KG1 (cell line): ENCODE results near the gene TMEM135.
A peak's percentile ranks its signal among the peaks of the same experiment; 100 is the strongest.
"Not testable (repeated sequence)": the region's sequence is repeated elsewhere in the genome, so short reads cannot be mapped to it uniquely, and the experiment has no call there.

Experiments
- DNase-seq: peaks from one replicate; lab custom pipeline; 2025; lab: John Stamatoyannopoulos, UW

TMEM135 gene

GRCh38 chr11:87076874-87077429 is 39.2 kb downstream of the TMEM135 start:
- no peak for DNase-seq

- no peak for DNase-seq
These were observed 43.6 kb downstream of the TMEM135 start for GRCh38 chr11:87081358-87081757.

DNA sequence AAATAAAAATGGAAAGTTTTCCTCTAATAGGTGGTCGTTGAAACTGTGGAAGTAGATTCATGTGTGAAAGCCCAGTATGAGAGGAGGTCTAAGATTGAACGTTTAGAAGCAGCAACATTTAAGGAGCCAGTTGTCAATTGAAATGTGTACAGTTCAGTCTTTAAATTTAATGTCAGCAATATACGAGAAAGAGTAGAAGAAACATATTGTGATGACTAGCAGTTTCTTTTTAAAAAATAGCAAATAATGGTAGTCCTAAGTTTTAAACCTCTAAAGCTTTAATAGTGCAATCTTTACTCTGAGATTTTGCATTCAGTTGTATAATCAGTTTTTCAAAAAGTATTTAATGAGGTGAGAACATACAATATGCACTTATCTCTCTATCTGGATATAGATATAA is 44.9 kb downstream of the TMEM135 start:
- DNase-seq = no peak

DNA sequence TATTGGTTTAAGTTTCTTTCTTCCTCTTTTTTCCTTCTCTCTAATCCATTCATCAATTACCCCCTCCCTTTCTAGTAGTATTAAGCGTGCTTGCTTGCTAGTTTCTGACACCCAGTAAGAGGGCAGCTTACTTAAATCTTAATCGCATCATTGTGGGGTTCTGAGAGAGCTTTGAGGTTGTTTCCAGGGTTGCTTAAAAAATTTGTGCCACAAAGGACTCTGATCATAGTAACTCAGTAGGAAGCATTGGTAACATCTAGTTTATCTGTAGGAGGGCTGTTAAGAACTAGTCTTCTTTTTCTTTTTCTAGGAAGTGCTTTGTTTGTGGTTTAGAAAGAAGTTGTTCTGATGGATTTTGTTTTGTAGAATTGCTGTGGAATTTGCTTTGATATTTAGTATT is 45.3 kb downstream of the TMEM135 start:
- DNase-seq = no peak

- no peak for DNase-seq
These were observed 54.4 kb downstream of the TMEM135 start for GRCh38 chr11:87092159-87092558.

DNA sequence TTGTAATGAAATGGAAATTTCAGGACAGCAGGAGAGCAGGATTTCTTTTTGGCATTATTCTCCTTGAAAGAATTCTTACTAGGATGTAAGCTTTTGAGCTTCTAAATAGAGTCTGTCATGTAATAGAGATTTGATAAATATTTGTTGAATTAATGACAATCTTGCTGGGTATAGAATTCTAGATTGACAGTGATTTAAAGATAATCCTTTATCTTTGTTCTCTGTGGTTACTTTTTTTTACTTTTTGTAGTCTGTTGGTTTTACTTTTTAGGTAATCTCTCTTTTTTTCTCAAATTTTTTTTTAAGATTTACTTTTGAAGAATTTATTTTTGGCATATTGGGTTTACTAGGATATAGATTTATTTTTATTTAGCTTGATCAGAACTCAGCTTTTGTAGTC is 54.8 kb downstream of the TMEM135 start:
- no peak for DNase-seq

DNA sequence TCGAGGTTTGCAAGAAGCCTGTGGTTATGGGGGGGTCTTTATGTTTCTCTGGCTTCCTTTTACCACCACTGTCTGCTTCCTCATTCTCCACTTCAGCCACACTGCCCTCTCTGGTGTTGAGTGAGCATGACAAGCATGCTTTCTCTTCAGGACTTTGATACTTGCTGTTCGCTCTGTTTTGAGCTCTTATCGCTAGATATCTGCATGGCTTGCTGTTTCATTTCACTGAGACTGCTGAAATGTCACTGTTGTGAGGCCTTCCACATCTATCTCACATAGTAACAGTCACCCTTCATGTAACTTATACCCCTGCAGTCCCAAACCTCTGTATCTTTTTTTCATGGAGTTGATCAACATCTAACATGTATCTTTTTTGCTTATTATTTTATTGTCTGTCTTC is 59.8 kb downstream of the TMEM135 start:
- peak; percentile 65 for DNase-seq

DNA sequence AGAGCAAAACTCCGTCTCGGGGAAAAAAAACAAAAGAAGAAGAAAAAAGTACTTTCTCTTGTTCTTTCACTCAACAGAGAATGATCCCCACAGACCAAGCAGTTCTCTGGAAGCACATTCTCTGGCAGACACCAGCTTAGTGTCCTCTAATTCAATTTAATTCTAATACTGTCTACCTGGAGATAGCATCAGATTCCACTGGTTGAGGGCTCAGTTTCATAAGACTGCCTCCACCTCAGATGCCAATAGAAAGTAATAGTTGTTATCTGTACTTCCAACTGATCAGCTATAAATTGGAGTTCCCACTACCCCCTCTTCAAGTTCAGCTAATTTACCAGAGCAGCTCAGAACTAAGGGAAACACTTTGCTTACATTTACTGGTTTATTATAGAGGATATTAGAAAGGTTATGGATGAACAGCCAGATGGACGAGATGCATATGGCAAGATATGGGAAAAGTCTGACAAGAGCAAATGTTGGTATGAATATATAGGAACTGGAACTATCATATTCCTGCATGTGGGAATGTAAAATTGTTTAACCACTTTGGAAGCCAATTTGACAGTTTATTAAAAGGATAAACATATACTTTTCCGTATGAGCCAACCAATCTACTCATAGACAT is 64.3 kb downstream of the TMEM135 start:
- DNase-seq = no peak

- DNase-seq = not testable (repeated sequence)
These were observed 68.1 kb downstream of the TMEM135 start for GRCh38 chr11:87105826-87106225.

GRCh38 chr11:87107379-87107778 is 69.6 kb downstream of the TMEM135 start:
- not testable (repeated sequence) for DNase-seq

DNA sequence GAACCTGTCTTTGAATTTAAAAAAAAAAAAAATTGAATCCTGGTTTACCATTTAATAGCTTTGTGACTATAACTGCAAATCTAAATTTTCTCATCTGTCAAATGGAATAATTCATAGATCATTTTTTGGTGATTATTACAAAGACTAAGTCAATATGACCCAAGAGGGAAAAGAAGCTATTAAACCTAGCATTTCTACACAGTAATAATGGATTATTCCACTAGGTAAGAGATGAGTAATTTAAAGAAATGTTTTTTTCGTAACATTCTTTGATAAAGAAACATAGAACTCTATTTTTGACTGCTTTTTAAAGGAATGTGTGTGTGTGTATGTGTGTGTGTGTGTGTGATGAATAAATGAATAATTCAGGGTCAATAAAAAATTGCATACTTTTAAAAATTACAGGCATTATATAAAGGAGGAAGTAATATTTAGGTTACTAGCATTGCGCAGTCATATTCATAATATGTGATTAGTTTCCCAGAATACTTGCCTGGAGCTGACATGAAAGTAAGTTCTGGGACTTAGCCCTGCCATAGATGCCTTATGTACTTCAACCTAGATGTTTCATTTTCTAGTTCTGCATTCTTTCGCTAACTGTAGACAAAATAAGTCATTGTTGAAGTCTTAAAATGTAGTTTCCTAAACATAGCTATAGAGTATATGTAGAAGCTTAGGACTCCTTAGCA is 72.9 kb downstream of the TMEM135 start:
- DNase-seq = no peak

DNA sequence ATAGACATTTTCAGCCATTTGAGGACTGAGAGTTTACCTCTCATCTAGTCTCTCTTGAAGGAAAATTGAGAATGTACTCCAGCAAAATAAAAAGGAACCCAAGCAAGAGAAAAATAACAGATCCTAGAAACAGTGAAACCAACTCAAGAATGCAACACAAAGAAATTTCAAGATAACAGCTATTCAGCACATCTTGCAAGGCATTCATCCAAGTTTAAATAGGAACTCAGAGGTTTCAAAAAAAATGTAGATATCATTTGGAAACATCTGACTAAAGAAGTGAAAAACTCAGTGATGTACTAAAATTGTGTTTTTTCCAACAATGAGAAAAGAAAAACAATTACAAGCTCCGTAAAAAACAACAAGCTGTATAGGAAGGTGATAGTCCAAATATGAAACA is 76.4 kb downstream of the TMEM135 start:
- no peak for DNase-seq

DNA sequence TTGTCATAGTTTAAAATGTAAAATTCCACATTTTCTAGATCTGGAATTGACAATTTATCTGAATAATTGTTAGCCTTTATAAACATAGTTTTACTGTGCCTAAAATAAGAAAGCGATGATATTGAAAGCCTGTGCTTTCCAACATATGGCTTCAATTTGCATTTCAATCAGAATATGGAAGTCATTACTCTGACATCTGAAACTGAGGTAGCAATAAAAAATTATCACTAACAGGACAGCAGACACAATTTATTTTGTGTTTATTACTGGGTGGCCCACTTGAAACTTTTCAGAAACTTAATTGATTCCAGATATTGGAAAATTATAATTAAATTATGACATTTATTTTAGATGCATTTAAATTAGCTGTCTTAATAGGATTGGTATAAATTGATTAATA is 78.5 kb downstream of the TMEM135 start:
- DNase-seq = no peak

- DNase-seq = no peak
These were observed 83.2 kb downstream of the TMEM135 start for GRCh38 chr11:87120937-87121336.

DNA sequence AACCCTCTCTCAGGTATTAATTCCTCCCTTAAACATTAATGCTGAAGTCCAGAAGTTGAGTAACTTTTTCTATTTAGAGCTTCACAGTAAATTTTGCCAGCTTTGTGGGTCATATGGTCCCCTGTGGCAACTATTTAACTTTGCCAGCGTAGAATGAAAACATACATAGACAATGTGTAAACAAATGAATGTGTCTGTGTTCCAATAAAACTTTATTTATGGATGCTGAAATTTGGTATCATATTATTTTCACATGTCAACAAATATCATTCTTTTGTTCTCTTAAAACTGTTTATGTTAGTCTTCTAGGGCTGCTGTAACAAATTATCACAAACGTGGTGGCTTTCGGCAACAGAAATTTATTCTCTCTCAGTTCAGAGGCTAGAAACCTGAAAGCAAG is 85.1 kb downstream of the TMEM135 start:
- DNase-seq = no peak

GRCh38 chr11:87125257-87125656 is 87.5 kb downstream of the TMEM135 start:
- DNase-seq = no peak

DNA sequence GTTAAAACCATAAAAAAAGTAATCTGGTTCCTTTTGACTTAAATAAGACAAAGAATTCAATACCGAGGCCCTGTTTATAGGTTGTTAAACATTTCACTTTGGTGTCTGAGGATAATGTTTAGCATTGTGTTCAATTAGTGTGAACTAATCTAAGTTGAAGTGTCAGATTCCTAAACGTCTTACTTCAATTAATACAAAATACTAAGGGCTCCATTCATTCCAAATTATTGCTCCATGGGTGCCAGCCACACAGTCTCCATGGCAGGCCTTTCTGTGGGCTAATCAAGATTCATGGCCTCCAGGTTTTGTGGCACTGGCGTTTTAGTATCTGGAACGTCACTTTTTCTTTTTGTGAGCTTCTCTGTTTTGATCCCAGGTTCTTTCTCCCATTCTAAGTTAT is 89.4 kb downstream of the TMEM135 start:
- DNase-seq = no peak

- DNase-seq = no peak
These were observed 90.6 kb downstream of the TMEM135 start for GRCh38 chr11:87128372-87128771.

GRCh38 chr11:87134524-87135106 is 96.9 kb downstream of the TMEM135 start:
- DNase-seq = no peak

DNA sequence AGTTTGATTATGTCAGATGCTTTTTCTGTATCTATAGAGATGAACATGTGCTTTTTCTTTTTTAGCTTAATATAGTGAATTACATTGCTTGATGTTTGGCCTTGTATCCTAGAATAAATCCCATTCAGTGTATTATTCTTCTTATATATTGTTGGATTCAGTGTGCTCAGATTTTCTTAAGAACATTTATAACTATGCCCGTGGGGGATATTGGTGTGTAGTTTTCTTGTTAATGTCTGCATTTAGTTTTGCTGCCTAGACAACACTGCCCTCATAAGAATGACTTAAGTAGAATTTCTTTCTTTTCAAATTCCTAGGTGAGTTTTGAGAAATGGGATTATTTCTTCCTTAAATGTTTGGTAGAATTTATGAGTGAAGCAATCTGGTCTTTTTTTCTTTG is 98.5 kb downstream of the TMEM135 start:
- DNase-seq = no peak

DNA sequence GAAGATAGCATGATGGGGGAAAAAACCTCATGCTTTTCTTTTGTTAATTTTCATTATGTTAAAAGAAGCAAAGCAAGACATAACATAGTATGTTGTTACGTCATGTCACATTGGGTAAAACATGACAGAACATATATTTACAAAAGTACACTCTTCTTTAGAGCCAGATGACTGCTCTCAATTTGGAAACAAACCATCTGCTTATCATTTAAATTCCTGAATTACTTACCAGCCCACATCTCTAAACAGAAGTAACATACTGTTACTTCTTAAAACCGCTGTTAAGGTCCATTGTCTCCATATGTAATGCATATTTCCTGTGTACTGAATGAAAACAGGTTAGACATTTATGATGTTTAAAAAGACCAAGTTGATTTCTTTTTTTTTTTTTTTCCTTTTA is 100.0 kb downstream of the TMEM135 start:
- DNase-seq = no peak

DNA sequence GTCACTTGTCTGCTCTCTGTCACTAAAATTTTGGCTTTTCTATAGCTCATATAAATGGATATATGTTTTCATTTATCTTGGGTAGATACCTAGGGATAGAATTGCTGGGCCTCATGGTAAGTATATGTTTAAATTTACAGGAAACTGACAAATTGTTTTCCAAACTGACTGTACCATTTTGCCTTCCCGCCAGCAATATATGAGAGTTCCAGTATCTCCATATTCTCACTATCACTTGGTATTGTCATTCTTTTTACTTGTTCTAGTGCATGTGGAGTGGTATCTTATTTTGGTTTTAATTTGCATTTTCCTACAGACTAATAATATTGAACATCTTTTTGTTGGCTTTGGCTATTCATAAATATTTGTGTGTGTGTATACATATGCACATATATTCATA is 101.7 kb downstream of the TMEM135 start:
- DNase-seq = no peak

- DNase-seq = no peak
These were observed 103.6 kb downstream of the TMEM135 start for GRCh38 chr11:87141322-87141721.
